Fibroblast of skin of back (primary cell): ENCODE results near the gene NRG2. TPM values are rescaled to one million over a fixed set of nuclear protein-coding genes. Genes with fewer than 3 reads are reported as not detected.

Source experiments
- DNase-seq: peaks from one replicate; pipeline ENCODE4 v3.0.0-alpha.2; 2013
- polyA plus RNA-seq, 2 experiments: library from polyadenylated mRNA; unstranded; fragments of 120-200 nt; gene quantifications; one replicate each; pipeline ENCODE4 v1.2.1, GENCODE V29; 2013; ENCODE audit not compliant: insufficient read length in 2 of 2

Gene NRG2
- 0.06 TPM for polyA plus RNA-seq (2013, experiment 1 of 2; ENCODE audit: insufficient read length)
- not detected for polyA plus RNA-seq (2013, experiment 2 of 2; ENCODE audit: insufficient read length)

DNA sequence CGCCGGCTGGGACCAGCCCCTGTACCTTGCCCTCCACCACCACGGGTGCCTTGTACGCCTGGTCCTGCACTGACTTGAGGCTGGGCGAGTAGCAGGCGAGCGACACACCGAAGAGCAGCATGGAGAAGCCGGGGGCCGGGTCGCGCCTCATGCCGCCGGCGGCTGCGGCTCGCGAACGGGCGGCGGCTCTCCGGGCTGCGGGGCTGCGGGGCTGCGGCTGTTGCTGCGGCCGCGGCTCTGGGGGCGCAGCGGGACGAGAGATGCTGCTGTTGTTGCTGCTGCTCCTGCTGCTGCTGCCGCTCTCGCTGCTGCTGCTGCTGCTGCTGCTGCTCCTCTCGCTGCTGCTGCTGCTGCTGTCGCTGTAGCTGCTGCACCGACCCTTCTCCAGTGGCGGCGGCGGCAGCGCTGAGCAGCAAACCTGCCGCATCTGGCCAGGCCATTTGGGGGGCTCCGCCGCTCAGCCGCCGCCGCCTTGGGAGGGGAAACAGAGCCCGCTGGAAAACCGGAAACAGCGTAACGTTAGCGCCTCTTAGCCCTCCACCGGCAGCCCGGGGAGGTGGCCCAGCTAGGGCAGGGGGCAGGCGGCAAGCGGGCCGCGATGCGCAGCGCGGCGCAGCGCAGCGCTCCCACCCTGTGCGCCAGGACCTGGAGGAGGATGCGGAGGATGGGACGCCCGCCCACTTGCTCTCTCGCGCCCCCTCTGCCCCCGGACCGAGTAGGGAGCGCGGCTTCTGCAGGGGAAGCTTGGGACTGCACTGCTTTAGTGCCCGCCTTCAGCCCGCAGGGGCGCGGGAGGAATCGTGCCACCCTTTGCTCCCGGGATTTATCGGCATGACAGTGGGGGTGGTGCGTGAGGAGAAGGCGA lies at the start of gene NRG2:
TSS of gene NRG2 (minus strand) at position 657 of the 865 bp plus-strand sequence.
- peak; percentile 67 for DNase-seq

DNA sequence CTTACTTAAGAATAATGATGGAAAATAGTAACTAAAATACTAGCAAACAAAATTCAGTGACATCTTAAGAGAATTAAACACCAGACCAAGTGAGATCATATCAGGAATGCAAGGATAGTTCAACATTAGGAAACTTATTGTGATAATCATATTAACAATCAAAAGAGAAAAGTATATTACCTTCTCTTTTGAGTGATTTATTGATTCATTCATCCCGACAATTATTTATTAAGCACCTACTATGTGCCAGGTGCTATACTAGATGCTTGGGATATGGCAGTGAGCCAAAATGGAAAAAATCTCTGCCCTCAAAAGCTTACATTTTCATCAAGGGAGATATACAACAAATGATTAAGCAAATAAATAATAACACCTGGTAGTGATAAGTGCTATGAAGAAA lies 47.2 kb upstream of the NRG2 start:
- DNase-seq, result no peak

- DNase-seq, result no peak
Measured at GRCh38 chr5:140084541-140084940, 41.4 kb upstream of the NRG2 start.

GRCh38 chr5:140083650-140084049 lies 40.6 kb upstream of the NRG2 start:
- no peak for DNase-seq

GRCh38 chr5:140083120-140083519 lies 40.0 kb upstream of the NRG2 start:
- no peak for DNase-seq

DNA sequence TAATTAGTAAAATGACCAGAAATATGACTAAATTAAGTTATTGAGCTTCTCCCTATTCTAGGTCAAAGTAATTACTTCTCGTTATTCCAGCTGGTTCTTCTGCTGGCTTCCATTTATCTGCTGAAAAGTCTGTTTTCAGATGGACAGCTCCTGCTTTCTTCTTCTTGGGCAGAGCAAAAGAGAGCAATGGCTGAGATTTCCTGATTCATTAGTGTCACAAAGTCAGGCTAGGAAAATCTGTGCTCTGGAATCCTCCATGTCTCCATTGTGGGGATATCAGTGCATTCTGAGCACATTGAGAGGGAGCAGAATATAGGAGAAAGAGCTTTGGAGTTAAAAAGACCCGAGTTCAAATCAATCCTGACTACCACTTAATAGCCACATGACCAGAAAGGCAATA lies 33.7 kb upstream of the NRG2 start:
- DNase-seq, result no peak

DNA sequence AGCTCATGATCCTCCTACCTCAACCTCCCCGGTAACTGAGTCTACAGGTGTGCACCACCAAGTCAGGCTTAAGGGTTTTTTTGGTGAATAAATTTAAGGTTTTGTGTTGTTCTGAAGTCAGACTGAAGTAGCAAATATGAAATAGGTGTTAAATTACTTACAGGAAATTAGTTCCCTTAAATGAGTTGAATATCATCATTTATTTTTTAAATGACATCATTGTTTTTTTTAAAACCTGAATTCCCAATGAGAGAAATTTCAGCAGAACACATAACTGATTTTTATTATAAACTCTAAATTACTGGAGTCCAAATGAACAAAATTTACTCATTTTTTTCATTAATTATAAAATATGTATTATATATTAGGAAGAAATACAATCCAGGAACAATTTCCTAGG lies 33.0 kb upstream of the NRG2 start:
- DNase-seq, result no peak

DNA sequence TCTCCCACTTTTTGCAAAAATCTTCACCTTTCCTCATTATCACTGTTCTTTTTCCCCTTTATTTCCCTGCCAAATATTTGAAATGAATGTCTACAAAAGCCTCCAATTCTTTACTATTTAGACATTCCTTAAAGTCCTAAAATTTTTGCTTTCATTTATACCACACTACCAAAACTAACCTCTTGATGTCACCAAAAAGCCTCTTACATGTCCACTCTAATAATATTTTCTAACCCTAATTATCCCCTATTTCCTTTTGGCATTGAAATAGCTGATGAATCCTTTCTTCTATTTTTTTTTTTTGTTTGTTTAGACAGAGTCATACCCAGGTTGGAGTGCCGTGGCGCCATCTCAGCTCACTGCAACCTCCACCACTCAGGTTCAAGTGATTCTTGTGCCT lies 32.3 kb upstream of the NRG2 start:
- DNase-seq, result peak; percentile 24

- DNase-seq, result peak; percentile 25
Measured at GRCh38 chr5:140073296-140073695, 30.2 kb upstream of the NRG2 start.

DNA sequence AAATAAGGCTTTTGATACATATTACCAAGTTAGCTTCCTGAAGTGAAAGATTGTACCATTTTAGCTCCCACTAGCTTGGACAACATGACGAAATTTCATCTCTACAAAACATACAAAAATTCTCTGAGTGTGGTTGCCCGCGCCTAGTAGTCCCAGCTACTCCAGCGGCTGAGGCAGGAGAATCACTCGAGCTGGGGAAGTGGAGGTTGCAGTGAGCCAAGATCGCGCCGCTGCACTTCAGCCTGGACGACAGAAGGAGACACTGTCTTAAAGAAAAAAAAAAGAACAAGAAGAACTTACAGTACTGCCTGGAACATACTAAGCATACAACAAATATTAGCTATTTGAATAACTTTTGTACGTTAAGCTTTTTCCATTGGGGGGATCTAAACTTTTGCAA lies 29.7 kb upstream of the NRG2 start:
- DNase-seq, result no peak

- no peak for DNase-seq
Measured at GRCh38 chr5:140060816-140061215, 17.7 kb upstream of the NRG2 start.

DNA sequence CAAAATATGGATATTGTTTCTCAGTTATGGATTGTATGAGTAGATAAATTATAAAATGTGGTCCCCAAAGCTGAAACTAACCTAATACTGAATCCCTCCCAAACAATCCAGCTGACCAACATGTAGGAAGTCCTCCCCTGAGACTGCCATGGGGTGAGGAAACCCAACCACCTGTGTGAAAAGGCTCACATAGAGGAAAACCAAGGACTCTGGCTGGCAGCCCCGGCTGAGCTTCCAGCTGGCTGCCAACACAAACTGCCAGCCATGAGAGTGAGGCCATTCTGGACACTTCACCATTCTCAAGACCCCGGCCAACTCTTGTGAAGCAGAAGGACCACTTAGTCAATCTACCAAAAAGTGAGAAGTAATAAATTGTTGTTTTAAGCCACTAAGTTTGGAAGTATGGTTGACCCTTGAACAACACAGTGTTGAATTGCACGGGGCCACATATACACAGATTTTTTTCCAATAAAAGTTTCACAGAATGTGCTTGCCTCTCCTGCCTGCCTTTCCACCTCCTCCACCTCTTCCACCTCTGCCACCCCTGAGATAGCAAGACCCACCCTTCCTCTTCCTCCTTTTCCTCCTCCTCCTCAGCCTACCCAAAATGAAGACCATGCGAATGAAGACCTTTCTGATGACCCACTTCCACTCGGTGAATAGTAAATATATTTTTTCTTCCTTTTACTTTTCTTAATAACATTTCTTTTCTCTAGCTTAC lies 15.3 kb upstream of the NRG2 start:
- no peak for DNase-seq

DNA sequence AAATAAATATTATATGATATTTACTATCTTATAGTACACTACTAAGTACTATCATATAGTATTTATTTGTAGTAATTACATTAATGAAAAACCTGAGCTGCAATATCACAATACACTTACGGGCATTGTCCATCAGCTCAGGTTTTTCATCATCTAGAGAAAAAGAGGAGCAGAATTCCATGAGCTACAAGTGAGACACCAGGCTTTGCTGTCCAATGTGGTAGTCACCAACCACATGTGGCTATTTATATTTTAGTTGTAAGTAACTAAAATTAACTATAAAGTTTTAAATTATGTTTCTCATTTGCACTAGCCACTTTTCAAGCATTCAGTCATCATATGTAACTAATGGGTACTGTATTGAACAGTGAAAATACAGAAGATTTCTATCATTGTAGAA lies 13.8 kb upstream of the NRG2 start:
- DNase-seq, result no peak

- DNase-seq, result no peak
Measured at GRCh38 chr5:140055152-140055551, 12.1 kb upstream of the NRG2 start.

DNA sequence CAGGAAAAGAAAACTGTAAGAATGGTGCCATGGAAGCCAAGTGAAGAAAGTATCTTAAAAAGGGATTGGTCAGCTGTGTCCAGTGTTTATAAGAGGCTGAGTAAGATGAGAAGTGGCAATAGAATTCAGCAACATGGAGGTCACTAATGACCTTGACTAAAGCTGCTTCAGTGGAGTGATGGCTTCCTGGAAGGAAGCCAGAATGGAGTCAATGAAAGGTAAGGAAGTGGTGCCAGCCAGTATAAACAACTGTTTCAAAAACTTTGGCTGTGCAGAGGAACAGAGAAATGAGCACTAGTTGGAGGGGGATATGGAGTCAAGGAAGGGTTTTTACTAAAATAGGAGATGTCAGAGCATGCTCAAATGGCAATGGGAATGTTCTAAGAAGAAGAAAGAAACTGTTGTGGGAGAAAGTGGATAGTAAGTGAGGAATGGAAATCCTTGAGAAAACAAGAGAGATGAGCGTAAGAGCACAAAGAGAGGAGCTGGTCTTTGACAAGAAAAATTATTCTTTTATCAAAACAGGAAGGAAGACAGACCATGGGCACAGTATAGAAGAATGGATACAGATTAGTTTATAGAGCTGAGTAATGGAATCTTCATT lies 11.1 kb upstream of the NRG2 start:
- no peak for DNase-seq

DNA sequence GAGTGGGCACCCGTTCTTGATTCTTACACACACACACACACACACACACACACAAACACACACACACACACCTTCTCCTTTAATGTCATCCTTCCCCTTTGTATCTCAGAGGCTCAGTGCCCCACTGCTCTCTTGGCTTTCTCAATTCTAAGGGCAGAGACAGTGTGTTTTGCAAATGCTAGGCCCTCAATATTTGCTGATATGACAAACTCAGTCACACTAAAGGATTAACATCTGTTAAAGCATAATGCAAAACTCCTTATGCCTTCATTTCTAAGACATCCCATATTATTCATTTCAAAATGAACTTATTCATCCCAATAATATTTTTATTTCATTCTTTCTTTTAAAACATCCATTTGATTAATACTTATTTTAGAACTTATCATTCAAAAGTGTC lies 8.9 kb upstream of the NRG2 start:
- no peak for DNase-seq

DNA sequence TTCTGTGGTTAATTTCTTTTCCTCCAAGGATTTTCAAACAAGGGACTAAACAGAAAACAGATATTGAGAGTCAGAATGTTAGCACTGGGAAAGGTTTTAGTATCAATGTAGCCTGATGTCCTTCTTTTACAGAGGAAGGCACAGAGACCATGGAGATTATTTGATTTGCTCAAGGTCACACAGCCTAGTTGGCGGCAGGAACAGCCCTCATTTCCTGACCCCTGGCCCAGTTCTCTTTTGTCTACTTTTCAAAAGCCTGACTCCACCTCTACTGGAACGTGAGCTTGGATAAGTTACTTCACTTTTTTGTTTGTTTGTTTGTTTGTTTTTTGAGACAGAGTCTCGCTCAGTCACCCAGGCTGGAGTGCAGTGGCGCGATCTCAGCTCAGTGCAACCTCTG lies 6.6 kb upstream of the NRG2 start:
- no peak for DNase-seq

DNA sequence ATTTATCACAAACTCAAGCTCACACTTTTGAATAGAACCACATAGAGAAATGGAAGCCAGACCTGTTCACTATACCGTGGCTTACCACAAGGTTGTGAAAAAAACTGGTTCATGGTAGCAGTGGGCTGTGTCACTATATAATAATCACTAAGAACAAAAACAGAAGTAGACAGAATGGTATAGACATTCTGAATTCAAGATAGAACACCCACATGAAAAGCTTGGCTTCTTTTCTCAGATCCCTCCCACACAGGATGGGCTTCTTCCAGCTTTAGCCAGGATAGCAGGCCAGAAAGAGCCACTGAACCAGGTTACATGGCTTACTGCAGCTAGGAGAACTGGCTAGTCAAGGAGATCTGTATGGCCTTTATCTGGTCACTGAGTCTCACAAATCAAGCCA lies 6.1 kb upstream of the NRG2 start:
- no peak for DNase-seq

DNA sequence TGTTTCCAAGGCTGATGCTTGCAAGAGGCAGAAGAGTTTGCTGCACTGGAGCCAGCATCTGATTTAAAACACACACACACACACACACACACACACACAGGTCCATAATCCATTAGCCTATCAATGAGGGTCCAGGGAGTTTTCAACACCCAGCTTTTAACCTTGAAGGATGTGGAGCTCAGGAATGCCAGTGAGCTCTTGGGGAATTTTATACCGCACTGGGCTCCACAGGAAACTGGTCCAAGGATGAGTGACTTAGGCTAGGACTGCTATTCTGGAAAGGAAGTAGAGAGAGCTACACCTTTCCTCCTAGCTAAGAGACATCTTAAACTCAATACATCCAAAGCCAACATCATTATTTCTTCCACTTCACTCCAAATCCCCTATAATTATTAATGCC lies 942 bp upstream of the NRG2 start:
- no peak for DNase-seq

DNA sequence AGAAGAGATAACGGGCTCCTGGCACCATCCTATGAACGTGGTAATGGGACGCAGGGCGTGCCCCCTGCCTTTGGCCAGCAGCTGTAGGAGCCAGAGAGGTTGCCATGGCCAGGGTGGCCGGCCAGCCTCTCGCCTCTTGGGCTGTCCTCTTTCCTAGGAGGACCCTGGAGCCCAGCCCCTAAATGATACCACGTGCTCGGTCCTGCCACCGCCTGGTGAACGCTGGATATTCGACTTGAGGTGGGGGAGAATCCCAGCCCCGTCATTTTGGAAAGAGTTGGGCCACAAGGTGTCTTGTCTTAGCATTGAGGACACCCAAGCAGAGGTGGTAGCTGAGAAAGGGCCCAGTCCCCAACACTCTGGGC lies 391 bp upstream of the NRG2 start:
- no peak for DNase-seq

DNA sequence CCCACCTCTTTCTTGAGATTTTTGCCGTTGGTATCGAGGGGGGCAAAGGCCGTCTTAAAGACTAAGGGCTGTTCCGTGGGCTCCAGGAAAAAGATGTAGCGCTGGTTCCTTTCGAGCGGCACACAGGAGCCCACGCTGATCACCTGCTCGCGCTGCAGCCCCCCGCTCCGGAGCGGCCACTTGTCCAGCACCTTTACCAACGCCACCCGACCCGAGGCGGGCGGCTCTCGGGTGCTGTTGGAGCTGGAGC lies 781 bp downstream of the NRG2 start:
- DNase-seq, result no peak

DNA sequence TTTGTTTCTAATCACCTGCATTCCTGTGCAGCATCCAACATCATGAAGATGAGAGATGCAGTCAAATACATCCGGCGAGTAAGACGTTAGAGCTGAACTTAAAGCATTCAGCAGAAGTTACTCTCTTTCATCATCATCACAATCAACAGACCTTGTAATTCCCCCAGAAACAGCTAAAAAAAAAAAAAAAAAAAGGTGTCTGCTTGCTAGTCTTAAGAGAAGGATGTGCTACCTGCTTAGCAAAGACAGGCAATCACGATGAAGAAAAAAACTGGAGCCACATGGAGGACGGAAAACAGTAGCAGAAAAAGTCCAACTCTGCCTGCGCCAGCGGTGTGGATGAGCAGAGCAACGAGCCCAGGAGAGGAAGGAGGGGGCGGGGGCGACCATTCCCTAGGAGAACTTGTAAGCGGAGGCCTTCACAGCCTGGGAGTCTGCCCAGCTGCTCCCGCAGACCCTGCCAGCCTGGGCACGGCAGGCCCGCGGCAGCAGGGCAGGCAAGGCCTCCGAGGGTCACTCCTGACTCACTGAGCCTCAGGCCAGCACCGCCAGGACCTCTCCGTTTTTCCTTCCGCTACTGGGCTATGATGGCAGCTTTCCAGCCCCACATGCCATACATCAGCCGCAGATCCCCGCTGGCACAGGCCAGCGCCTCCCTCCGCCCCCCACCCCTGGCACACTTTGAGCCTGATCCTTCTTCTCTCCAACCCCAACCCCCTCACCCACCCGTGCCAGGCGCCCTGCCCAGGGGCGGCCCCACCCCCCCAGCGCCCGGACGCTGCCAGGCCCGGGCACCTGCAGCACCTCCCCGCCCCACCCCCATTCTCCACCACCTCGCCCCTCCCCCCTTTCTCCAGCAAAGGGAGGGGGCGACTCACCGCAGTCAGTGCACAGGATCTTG lies 1.4 kb downstream of the NRG2 start:
- peak; percentile 48 for DNase-seq

DNA sequence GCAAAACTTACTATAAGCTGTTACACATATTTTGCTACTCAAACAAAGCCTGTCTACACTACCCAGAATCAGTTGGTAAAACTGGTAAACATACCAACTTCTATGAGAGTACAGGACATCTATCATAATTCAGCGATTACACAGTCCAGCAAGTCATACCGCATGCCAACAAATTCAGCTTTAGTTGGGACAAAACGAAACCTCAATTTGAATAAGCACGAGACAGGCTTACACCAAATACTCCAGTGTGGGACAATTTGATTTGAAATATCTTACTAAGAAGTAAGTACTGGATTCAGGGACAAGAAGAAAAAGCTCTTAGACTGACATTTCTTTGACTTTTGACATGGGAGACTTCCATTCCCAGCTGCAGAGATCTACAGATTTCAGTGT lies 2.0 kb downstream of the NRG2 start:
- no peak for DNase-seq
